Mesenchymal stem cell (in vitro differentiated cells and primary cell): Measurements from ENCODE around the gene SFPQ.
A peak's percentile ranks its signal among the peaks of the same experiment; 100 is the strongest.

Experiments
- DNase-seq: peaks from one replicate; pipeline ENCODE4 v3.0.0-alpha.2; 2013
- H2AFZ ChIP-seq: one replicate; pipeline ENCODE4 v1.6.1; 2013; ENCODE audit warnings: low read depth, mild to moderate bottlenecking, control low read depth, inconsistent platforms, low read length, moderate library complexity
- H2AK5ac ChIP-seq: 2 replicates; pipeline ENCODE4 v1.6.1; 2013; ENCODE audit warnings: low read length, moderate library complexity, mild to moderate bottlenecking, inconsistent platforms; ENCODE audit not compliant: severe bottlenecking
- H2BK120ac ChIP-seq: one replicate; pipeline ENCODE4 v1.6.1; 2013; ENCODE audit warnings: low read depth, mild to moderate bottlenecking, inconsistent platforms, low read length, moderate library complexity
- H2BK12ac ChIP-seq, 2 experiments: one replicate each; pipeline ENCODE4 v1.6.1; 2013; ENCODE audit warnings: inconsistent platforms in 2 of 2, low read length in 2 of 2, mild to moderate bottlenecking in 2 of 2, moderate library complexity in 2 of 2, control low read depth in 1 of 2
- H2BK15ac ChIP-seq: one replicate; pipeline ENCODE4 v1.6.1; 2013; ENCODE audit warnings: mild to moderate bottlenecking, low read depth, inconsistent platforms; ENCODE audit not compliant: poor library complexity, severe bottlenecking
- H2BK5ac ChIP-seq: 2 replicates; pipeline ENCODE4 v1.6.1; 2013; ENCODE audit warnings: low read depth, mild to moderate bottlenecking, low read length, control low read depth, inconsistent platforms; ENCODE audit not compliant: poor library complexity, severe bottlenecking
- H3K14ac ChIP-seq, 2 experiments: one replicate each; pipeline ENCODE4 v1.6.1; 2013; ENCODE audit warnings: inconsistent platforms in 2 of 2, low read length in 2 of 2, control low read depth in 1 of 2, mild to moderate bottlenecking in 1 of 2, moderate library complexity in 1 of 2
- H3K18ac ChIP-seq, 2 experiments: one replicate each; pipeline ENCODE4 v1.6.1; 2013; ENCODE audit warnings: inconsistent platforms in 2 of 2, low read length in 2 of 2, control low read depth in 1 of 2, low read depth in 1 of 2, mild to moderate bottlenecking in 1 of 2
- H3K23ac ChIP-seq, 2 experiments: one replicate each; pipeline ENCODE4 v1.6.1; 2013; ENCODE audit warnings: inconsistent platforms in 2 of 2, low read length in 2 of 2, mild to moderate bottlenecking in 2 of 2, moderate library complexity in 2 of 2, control low read depth in 1 of 2
- H3K27ac ChIP-seq: 2 replicates; pipeline ENCODE4 v1.5.1; 2013; ENCODE audit warnings: mild to moderate bottlenecking, moderate library complexity, low read length, control low read depth, inconsistent platforms; ENCODE audit not compliant: poor library complexity, severe bottlenecking
- H3K27me3 ChIP-seq, 2 experiments: 2 replicates each; pipeline versions ENCODE4 v1.6.1 to v1.7.0; 2013; ENCODE audit warnings: low read length in 2 of 2, mild to moderate bottlenecking in 2 of 2, moderate library complexity in 2 of 2, control low read depth in 1 of 2, inconsistent platforms in 1 of 2; ENCODE audit not compliant: control insufficient read depth in 1 of 2, insufficient read depth in 1 of 2
- H3K36me3 ChIP-seq, 2 experiments: 2 replicates each; pipeline versions ENCODE4 v1.6.1 to v1.7.0; 2013; ENCODE audit warnings: low read length in 2 of 2, control low read depth in 1 of 2, inconsistent platforms in 1 of 2, low read depth in 1 of 2, mild to moderate bottlenecking in 1 of 2; ENCODE audit not compliant: insufficient read depth in 2 of 2, control insufficient read depth in 1 of 2
- H3K4ac ChIP-seq, 2 experiments: one replicate each; pipeline ENCODE4 v1.6.1; 2013; ENCODE audit warnings: inconsistent platforms in 2 of 2, low read length in 2 of 2, mild to moderate bottlenecking in 2 of 2, moderate library complexity in 2 of 2, control low read depth in 1 of 2, low read depth in 1 of 2
- H3K4me1 ChIP-seq: 2 replicates; pipeline ENCODE4 v1.6.1; 2013; ENCODE audit warnings: low read depth, low read length, control low read depth; ENCODE audit not compliant: control insufficient read depth, insufficient read depth
- H3K4me2 ChIP-seq: 2 replicates; pipeline ENCODE4 v1.6.1; 2013; ENCODE audit warnings: low read length, mild to moderate bottlenecking, inconsistent platforms; ENCODE audit not compliant: poor library complexity, severe bottlenecking
- H3K4me3 ChIP-seq, 2 experiments: 2 replicates each; pipeline versions ENCODE4 v1.5.1 to v1.7.0; 2013; ENCODE audit warnings: low read length in 2 of 2, mild to moderate bottlenecking in 2 of 2, control low read depth in 1 of 2, low read depth in 1 of 2; ENCODE audit not compliant: insufficient read depth in 1 of 2
- H3K79me1 ChIP-seq: replicated peaks from 2 replicates; pipeline ENCODE4 v1.6.1; 2013; ENCODE audit warnings: mild to moderate bottlenecking, control low read depth, low read length, inconsistent platforms; ENCODE audit not compliant: poor library complexity, severe bottlenecking
- H3K9ac ChIP-seq: 2 replicates; pipeline ENCODE4 v1.7.0; 2013; ENCODE audit warnings: mild to moderate bottlenecking, low read length, moderate library complexity
- H3K9me3 ChIP-seq: 2 replicates; pipeline ENCODE4 v1.7.0; 2013; ENCODE audit warnings: mild to moderate bottlenecking, low read length; ENCODE audit not compliant: control insufficient read depth
- H4K8ac ChIP-seq: one replicate; pipeline ENCODE4 v1.6.1; 2013; ENCODE audit warnings: inconsistent platforms, mild to moderate bottlenecking, low read length, moderate library complexity
- H4K91ac ChIP-seq: one replicate; pipeline ENCODE4 v1.6.1; 2013; ENCODE audit warnings: mild to moderate bottlenecking, low read length, inconsistent platforms
- whole genome bisulfite sequencing: methylation state at CpG from one replicate; pipeline ENCODE4 v1.1.7; 2013; ENCODE audit warnings: mixed read lengths; 5-methylcytosine and 5-hydroxymethylcytosine counted together

The SFPQ gene

DNA sequence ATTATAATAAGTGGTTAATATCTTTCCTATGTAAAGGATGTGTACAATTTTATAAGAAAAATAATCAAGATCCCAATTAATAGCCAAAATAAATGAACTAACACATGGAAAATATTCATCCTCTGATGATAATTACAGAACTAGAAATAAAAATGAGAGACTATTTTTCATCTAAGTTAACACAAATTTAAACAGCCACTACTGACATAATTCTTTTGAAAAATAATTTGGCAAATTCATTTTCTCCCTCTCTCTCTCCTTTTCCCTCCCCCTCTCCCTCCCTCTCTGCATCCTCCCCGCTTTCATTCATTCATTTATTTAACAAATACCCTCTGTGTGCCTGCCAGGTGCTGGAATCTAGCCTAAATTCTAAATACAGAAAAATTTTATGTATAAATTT, 10.3 kb upstream of the SFPQ start:
- H3K18ac ChIP-seq, result no peak overlapping the region
- H3K23ac ChIP-seq, result no peak overlapping the region
- H4K8ac ChIP-seq, result no peak overlapping the region
- no peaks in the 10 kb centered on the region for H3K36me3 ChIP-seq
- no peak overlapping the region for H4K91ac ChIP-seq
- H3K79me1 ChIP-seq, result no peaks in the 10 kb centered on the region
- H2BK15ac ChIP-seq, result no peak overlapping the region
- no peak overlapping the region for H2BK12ac ChIP-seq
- H3K9me3 ChIP-seq, result no peaks in the 10 kb centered on the region
- H2BK5ac ChIP-seq, result no peak overlapping the region
- no peak overlapping the region for H3K9ac ChIP-seq
- H3K14ac ChIP-seq, result no peak overlapping the region
- no peak overlapping the region for H3K4ac ChIP-seq
- no peak for DNase-seq
- no peak overlapping the region for H2BK120ac ChIP-seq
- no peak overlapping the region for H2AK5ac ChIP-seq
- no peak overlapping the region for H3K27ac ChIP-seq
- WGBS, result 100% methylated on average over 1 of the region's 1 CpG
- H3K4me3 ChIP-seq, result no peak overlapping the region
- no peak overlapping the region for H3K4me2 ChIP-seq
- no peaks in the 10 kb centered on the region for H3K4me1 ChIP-seq
- no peaks in the 10 kb centered on the region for H3K27me3 ChIP-seq
- H2AFZ ChIP-seq, result no peak overlapping the region

GRCh38 chr1:35202048-35202719, 9.2 kb upstream of the SFPQ start:
- no peak overlapping the region for H3K4ac ChIP-seq
- H4K8ac ChIP-seq, result no peak overlapping the region
- H3K4me2 ChIP-seq, result no peak overlapping the region
- H2BK5ac ChIP-seq, result no peak overlapping the region
- no peaks in the 10 kb centered on the region for H3K9me3 ChIP-seq
- H3K18ac ChIP-seq, result no peak overlapping the region
- H2AFZ ChIP-seq, result no peak overlapping the region
- no peak overlapping the region for H2BK120ac ChIP-seq
- no peak overlapping the region for H3K27ac ChIP-seq
- no peak overlapping the region for H3K4me3 ChIP-seq
- no peak overlapping the region for H2BK15ac ChIP-seq
- 41% methylated on average over 3 of the region's 6 CpGs for WGBS
- no peaks in the 10 kb centered on the region for H3K4me1 ChIP-seq
- no peak overlapping the region for H2AK5ac ChIP-seq
- H3K36me3 ChIP-seq, result no peaks in the 10 kb centered on the region
- no peak overlapping the region for H4K91ac ChIP-seq
- peak overlapping the region; percentile 57 for H3K9ac ChIP-seq
- H3K23ac ChIP-seq, result no peak overlapping the region
- H3K14ac ChIP-seq, result no peak overlapping the region
- H3K27me3 ChIP-seq, result no peaks in the 10 kb centered on the region
- H3K79me1 ChIP-seq, result no peaks in the 10 kb centered on the region
- DNase-seq, result peak; percentile 84
- no peak overlapping the region for H2BK12ac ChIP-seq

DNA sequence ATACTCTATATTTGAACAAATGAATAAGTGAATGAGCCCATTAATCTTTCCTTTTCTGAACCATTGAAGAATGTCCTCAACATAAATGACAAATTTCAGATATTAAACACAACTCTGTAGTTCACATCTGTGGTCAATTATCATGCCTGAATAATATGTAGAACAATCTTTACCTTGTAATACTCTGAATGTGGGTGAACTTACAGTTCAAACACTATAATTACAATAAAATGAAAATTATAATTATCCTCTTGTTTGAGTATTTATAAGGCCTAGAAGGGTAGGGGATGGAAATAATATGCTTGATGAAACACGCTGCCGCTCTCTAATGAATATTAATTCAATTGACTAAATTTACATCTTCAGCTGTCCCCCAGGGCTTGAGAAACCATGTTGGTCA, 8.7 kb upstream of the SFPQ start:
- H3K9ac ChIP-seq, result no peak overlapping the region
- no peaks in the 10 kb centered on the region for H3K4me1 ChIP-seq
- no peak overlapping the region for H3K4me3 ChIP-seq
- H3K36me3 ChIP-seq, result no peaks in the 10 kb centered on the region
- H3K4ac ChIP-seq, result no peak overlapping the region
- H2BK15ac ChIP-seq, result no peak overlapping the region
- H2BK120ac ChIP-seq, result no peak overlapping the region
- H3K79me1 ChIP-seq, result no peaks in the 10 kb centered on the region
- no peak overlapping the region for H2AK5ac ChIP-seq
- no peak for DNase-seq
- no peak overlapping the region for H3K14ac ChIP-seq
- H2BK12ac ChIP-seq, result no peak overlapping the region
- no peak overlapping the region for H4K91ac ChIP-seq
- no peaks in the 10 kb centered on the region for H3K9me3 ChIP-seq
- H3K4me2 ChIP-seq, result no peak overlapping the region
- no peak overlapping the region for H3K27ac ChIP-seq
- no peak overlapping the region for H2BK5ac ChIP-seq
- H3K18ac ChIP-seq, result no peak overlapping the region
- H3K23ac ChIP-seq, result no peak overlapping the region
- no peak overlapping the region for H2AFZ ChIP-seq
- H4K8ac ChIP-seq, result no peak overlapping the region
- WGBS, result 33% methylated on average over 2 of the region's 2 CpGs
- no peaks in the 10 kb centered on the region for H3K27me3 ChIP-seq

DNA sequence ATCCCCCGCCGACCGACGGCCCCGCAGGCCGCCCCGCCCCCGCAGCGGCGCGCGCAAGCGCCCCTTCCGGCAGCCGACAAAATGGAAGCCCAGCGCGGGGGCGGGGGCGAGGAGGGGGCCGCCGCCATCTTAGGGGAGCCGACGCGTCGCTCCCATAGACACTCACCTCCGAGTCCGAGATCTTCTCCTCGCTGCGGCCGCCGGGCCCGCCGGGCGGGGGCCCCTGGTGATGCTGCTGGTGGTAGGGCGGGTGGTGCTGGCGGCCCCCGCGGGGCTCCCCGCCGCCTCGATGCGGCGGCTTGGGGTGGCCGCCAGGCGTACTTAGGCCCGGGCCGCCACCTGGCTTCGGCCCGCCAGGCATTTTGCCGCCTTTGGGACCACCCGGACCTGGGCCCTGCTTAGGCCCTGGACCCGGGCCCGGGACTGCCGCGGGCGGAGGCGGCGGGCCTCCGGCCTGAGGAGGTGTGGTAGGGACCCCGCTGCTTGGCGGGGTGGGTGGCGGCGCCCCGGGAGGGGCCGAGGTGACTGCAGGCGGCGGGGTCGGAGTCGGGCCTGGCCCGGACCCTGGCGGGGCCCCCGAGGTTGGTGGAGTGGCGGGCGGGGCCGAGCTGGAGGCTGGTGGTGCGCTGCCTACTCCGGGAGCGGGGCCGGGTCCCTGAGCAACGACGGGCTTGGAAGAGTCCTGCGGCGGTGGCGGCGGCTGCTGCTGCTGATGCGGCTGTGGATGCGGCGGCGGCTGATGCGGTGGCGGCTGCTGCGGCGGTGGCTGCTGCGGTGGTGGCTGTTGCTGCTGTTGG, 691 bp downstream of the SFPQ start:
- Histone ChIP-seq H3K36me3 (peaks cover 16 to 45% of the 10 kb centered on the region in 2 experiments), H3K4me1 (peaks cover 12% of the 10 kb centered on the region), H3K79me1 (no peaks in the 10 kb centered on the region), H2BK120ac (peak overlapping the region; percentile 71), H3K18ac (peak overlapping the region; percentile 97 to 100), H2AK5ac (peak overlapping the region; percentile 73), H3K14ac (peak overlapping the region; percentile 95 to 100), H2BK12ac (peak overlapping the region in 1 of 2 experiments; percentile 76), H3K4me2 (peak overlapping the region; percentile 9), H4K91ac (peak overlapping the region; percentile 95), H2BK15ac (peak overlapping the region; percentile 90), H4K8ac (peak overlapping the region; percentile 71), H3K27me3 (no peaks in the 10 kb centered on the region), H3K4ac (peak overlapping the region; percentile 94 to 96), H2AFZ (peak overlapping the region; percentile 76), H3K23ac (peak overlapping the region in 1 of 2 experiments; percentile 100), H3K9ac (peak overlapping the region; percentile 94), H2BK5ac (peak overlapping the region; percentile 96), H3K4me3 (peak overlapping the region; percentile 92 to 99), H3K27ac (no peak overlapping the region), H3K9me3 (no peaks in the 10 kb centered on the region)
- DNase-seq, result peak; percentile 79
- 0% methylated on average over 53 of the region's 94 CpGs for WGBS
